ENCODE data around the gene NLGN2. TPM values are rescaled to one million over a fixed set of nuclear protein-coding genes. Genes with fewer than 3 reads are reported as not detected.

The NLGN2 gene
- total and polyA plus RNA-seq, 7 donors = 0.60 to 18.8 (median 7.6) TPM

DNA sequence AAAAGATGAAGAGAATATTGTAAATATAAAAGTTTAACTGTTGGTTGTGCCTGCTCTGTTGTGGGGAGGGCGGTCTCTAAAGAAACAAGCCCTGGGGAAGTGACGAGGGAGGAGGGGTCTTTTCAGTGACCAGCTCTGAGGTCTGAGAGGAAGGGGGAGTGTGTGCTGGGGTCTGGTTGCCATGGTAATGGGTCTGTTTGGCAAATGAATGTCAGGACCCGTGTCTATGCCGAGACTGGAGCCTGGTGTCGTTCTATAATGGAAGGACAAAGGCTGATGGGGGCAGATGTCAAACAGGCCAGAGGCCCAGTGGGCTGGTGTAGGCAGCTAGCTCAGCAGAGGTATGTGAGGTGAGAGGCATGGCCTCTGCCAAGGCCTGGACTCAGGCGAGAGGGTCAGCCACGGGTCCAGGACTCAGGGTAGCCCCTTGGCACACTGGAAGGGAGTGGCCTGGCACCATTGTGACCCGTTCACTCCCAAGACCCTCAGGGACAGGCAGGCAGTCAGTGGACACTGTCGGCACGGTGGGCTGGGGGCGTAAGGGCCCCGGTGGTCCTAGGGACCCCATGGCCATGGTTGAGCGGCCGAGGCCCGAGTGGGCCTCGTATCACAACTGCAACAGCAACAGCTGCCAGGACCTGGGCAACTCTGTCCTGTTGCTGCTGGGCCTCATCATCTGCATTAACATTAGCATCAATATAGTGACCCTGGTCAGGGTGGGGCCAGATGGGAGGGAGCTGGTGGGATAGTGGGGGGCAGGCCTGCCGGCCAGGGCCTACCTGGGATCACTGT, 12.4 kb downstream of the NLGN2 start, which contains the start of gene SPEM1:
Gene SPEM1, plus strand, starts transcription at position 506 of the 792 bp plus-strand sequence. Its CDS starts 61 bp downstream, at position 567.
- Histone ChIP-seq H3K27me3 (no peaks in the 10 kb centered on the region), H3K27ac (no peak within 1 kb of the TSS), H3K36me3 (peaks cover 0 to 30% (median 5%) of the 10 kb centered on the region in 4 donors), H3K4me1 (no peaks in the 10 kb centered on the region), H3K9me3 (no peaks in the 10 kb centered on the region), H3K4me3 (no peak within 1 kb of the TSS)
- TF ChIP-seq CTCF (IDR thresholded peaks at IDR 0.05) = no peak
- TF ChIP-seq POLR2A (IDR thresholded peaks at IDR 0.05) = no peak
- TF ChIP-seq EP300 (IDR thresholded peaks at IDR 0.05) = no peak
- TF ChIP-seq POLR2AphosphoS5 (IDR thresholded peaks at IDR 0.05) = no peak
- intact Hi-C loops (cut with DNase I) = no loop called here
- no peak for DNase-seq
- WGBS, 2 donors = 84 to 87% methylated on average over 17 of the region's 17 CpGs

GRCh38 chr17:7421186-7421585, 13.5 kb downstream of the NLGN2 start:
- no peak for TF ChIP-seq POLR2AphosphoS5 (IDR thresholded peaks at IDR 0.05)
- no peak overlapping the region for H3K27ac ChIP-seq
- no peaks in the 10 kb centered on the region for H3K4me1 ChIP-seq
- 94 to 95% methylated on average over 16 of the region's 16 CpGs for WGBS, 2 donors
- H3K4me3 ChIP-seq = no peak overlapping the region
- H3K9me3 ChIP-seq = no peaks in the 10 kb centered on the region
- H3K27me3 ChIP-seq = no peaks in the 10 kb centered on the region
- peaks cover 0 to 20% (median 3%) of the 10 kb centered on the region in 4 donors for H3K36me3 ChIP-seq
- DNase-seq = no peak
- intact Hi-C loops (cut with DNase I) = no loop called here

GRCh38 chr17:7423679-7424078, 16.0 kb downstream of the NLGN2 start:
- H3K27me3 ChIP-seq = no peaks in the 10 kb centered on the region
- intact Hi-C loops (cut with DNase I) = no loop called here
- H3K4me1 ChIP-seq = no peaks in the 10 kb centered on the region
- TF ChIP-seq EP300 (IDR thresholded peaks at IDR 0.05) = no peak
- no peak for TF ChIP-seq POLR2AphosphoS5 (IDR thresholded peaks at IDR 0.05)
- TF ChIP-seq POLR2A (IDR thresholded peaks at IDR 0.05) = no peak
- TF ChIP-seq CTCF (IDR thresholded peaks at IDR 0.05) = no peak
- no peak for DNase-seq
- no peak overlapping the region for H3K27ac ChIP-seq
- no peaks in the 10 kb centered on the region for H3K9me3 ChIP-seq
- WGBS, 2 donors = 69 to 76% methylated on average over 4 of the region's 4 CpGs
- no peak overlapping the region for H3K4me3 ChIP-seq
- H3K36me3 ChIP-seq = no peaks in the 10 kb centered on the region

DNA sequence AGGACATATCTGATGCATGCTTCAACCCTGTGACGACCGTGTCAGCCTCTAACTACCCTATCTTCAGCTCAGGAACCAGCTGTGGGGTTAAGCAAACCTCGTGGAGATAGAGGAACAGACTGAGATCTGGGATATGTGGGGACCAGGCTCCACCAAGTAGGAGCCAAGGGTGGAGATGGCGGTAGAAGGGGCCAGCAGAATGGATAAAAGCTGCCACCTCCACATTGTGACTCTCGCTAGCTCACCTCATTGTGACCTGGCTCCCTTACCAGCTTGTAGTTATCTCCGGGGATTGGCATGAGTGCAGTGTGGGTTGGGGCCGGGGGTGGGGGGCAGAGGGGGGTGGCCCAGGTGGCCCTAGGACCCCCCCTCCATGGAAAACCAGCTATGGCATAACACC, 17.7 kb downstream of the NLGN2 start, which contains the start of gene SPEM2:
Gene SPEM2, plus strand, starts transcription at position 301 of the 400 bp plus-strand sequence. Its CDS starts 73 bp downstream, at position 374.
- no peak within 1 kb of the TSS for H3K27ac ChIP-seq
- no peaks in the 10 kb centered on the region for H3K9me3 ChIP-seq
- H3K36me3 ChIP-seq = no peaks in the 10 kb centered on the region
- no peaks in the 10 kb centered on the region for H3K4me1 ChIP-seq
- WGBS, 2 donors = 82 to 84% methylated on average over 7 of the region's 7 CpGs
- intact Hi-C loops (cut with DNase I) = no loop called here
- no peak within 1 kb of the TSS for H3K4me3 ChIP-seq
- no peak for TF ChIP-seq POLR2A (IDR thresholded peaks at IDR 0.05)
- TF ChIP-seq POLR2AphosphoS5 (IDR thresholded peaks at IDR 0.05) = no peak
- no peak for TF ChIP-seq EP300 (IDR thresholded peaks at IDR 0.05)
- no peak for TF ChIP-seq CTCF (IDR thresholded peaks at IDR 0.05)
- no peaks in the 10 kb centered on the region for H3K27me3 ChIP-seq
- DNase-seq = no peak

GRCh38 chr17:7425756-7426155, 18.1 kb downstream of the NLGN2 start:
- Histone ChIP-seq H3K4me3 (no peak overlapping the region), H3K9me3 (no peaks in the 10 kb centered on the region), H3K36me3 (no peaks in the 10 kb centered on the region), H3K4me1 (no peaks in the 10 kb centered on the region), H3K27me3 (no peaks in the 10 kb centered on the region), H3K27ac (no peak overlapping the region)
- intact Hi-C loops (cut with DNase I) = no loop called here
- 77 to 82% methylated on average over 8 of the region's 8 CpGs for WGBS, 2 donors
- TF ChIP-seq EP300 (IDR thresholded peaks at IDR 0.05) (no peak), CTCF (IDR thresholded peaks at IDR 0.05) (no peak), POLR2A (IDR thresholded peaks at IDR 0.05) (no peak), POLR2AphosphoS5 (IDR thresholded peaks at IDR 0.05) (no peak)
- DNase-seq = no peak

Measured in sigmoid colon (tissue), 7 donors.